ENCODE results near the gene FBLN5.

- no peak for TF ChIP-seq POLR2AphosphoS5 (IDR thresholded peaks at IDR 0.05; ENCODE audit: low read depth, low read length)
- TF ChIP-seq, protein P1, sequence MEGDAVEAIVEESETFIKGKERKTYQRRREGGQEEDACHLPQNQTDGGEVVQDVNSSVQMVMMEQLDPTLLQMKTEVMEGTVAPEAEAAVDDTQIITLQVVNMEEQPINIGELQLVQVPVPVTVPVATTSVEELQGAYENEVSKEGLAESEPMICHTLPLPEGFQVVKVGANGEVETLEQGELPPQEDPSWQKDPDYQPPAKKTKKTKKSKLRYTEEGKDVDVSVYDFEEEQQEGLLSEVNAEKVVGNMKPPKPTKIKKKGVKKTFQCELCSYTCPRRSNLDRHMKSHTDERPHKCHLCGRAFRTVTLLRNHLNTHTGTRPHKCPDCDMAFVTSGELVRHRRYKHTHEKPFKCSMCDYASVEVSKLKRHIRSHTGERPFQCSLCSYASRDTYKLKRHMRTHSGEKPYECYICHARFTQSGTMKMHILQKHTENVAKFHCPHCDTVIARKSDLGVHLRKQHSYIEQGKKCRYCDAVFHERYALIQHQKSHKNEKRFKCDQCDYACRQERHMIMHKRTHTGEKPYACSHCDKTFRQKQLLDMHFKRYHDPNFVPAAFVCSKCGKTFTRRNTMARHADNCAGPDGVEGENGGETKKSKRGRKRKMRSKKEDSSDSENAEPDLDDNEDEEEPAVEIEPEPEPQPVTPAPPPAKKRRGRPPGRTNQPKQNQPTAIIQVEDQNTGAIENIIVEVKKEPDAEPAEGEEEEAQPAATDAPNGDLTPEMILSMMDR (IDR thresholded peaks at IDR 0.05): no peak
- TF ChIP-seq, protein P2, sequence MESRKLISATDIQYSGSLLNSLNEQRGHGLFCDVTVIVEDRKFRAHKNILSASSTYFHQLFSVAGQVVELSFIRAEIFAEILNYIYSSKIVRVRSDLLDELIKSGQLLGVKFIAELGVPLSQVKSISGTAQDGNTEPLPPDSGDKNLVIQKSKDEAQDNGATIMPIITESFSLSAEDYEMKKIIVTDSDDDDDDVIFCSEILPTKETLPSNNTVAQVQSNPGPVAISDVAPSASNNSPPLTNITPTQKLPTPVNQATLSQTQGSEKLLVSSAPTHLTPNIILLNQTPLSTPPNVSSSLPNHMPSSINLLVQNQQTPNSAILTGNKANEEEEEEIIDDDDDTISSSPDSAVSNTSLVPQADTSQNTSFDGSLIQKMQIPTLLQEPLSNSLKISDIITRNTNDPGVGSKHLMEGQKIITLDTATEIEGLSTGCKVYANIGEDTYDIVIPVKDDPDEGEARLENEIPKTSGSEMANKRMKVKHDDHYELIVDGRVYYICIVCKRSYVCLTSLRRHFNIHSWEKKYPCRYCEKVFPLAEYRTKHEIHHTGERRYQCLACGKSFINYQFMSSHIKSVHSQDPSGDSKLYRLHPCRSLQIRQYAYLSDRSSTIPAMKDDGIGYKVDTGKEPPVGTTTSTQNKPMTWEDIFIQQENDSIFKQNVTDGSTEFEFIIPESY (IDR thresholded peaks at IDR 0.05; ENCODE audit: borderline replicate concordance, low read depth): no peak
- no peak for TF ChIP-seq FOXJ3 (CRISPR knock-in tag; IDR thresholded peaks at IDR 0.05)
Measured at GRCh38 chr14:91971188-91971778, 23.8 kb upstream of the FBLN5 start.
